Bronchial epithelial cell (primary cell): Measurements from ENCODE around the gene CACNA1C. TPM values are rescaled to one million over a fixed set of nuclear protein-coding genes. Genes with fewer than 3 reads are reported as not detected.

Source experiments
- DNase-seq: peaks from one replicate; pipeline ENCODE4 v3.0.0-alpha.2; 2010; ENCODE audit warnings: low read depth
- FAIRE-seq: peaks from 2 replicates; lab custom pipeline; 2011; peaks lifted over from hg19 to GRCh38; lab: Jason Lieb, UNC
- H3K27me3 ChIP-seq: 2 replicates; pipeline ENCODE4 v1.5.1; 2011; ENCODE audit warnings: low read length; ENCODE audit not compliant: control insufficient read depth, insufficient read depth
- H3K36me3 ChIP-seq: 2 replicates; pipeline ENCODE4 v1.5.1; 2011; ENCODE audit warnings: low read length; ENCODE audit not compliant: control insufficient read depth, insufficient read depth
- H3K4me3 ChIP-seq: 2 replicates; pipeline ENCODE4 v1.5.1; 2011; ENCODE audit warnings: mild to moderate bottlenecking, low read depth, low read length, control low read depth
- CTCF ChIP-seq: IDR thresholded peaks from 2 replicates; pipeline ENCODE4 v1.5.1; 2011; ENCODE audit warnings: mild to moderate bottlenecking, moderate library complexity, low read length, control low read depth, inconsistent platforms; ENCODE audit not compliant: insufficient read depth, severe bottlenecking
- total RNA-seq: library from RNA; depleted of rRNA; stranded (reverse); fragments of >200 nt; gene quantifications from 2 replicates; pipeline ENCODE4 v1.2.1, GENCODE V29; 2014

CACNA1C gene
- total RNA-seq, 1 donor from 2014 or later: not detected

- Histone ChIP-seq H3K4me3 (no peak overlapping the region), H3K36me3 (no peaks in the 10 kb centered on the region), H3K27me3 (no peaks in the 10 kb centered on the region)
- DNase-seq (no peak), FAIRE-seq (no peak)
- no peak for TF ChIP-seq CTCF
Measured at GRCh38 chr12:2544230-2544629, 491.4 kb downstream of the CACNA1C start.

- no peaks in the 10 kb centered on the region for H3K27me3 ChIP-seq
Measured at GRCh38 chr12:2547273-2548044, 494.7 kb downstream of the CACNA1C start.

GRCh38 chr12:2548081-2548480, 495.3 kb downstream of the CACNA1C start:
- FAIRE-seq: no peak
- H3K36me3 ChIP-seq: no peaks in the 10 kb centered on the region
- no peaks in the 10 kb centered on the region for H3K27me3 ChIP-seq
- no peak overlapping the region for H3K4me3 ChIP-seq
- no peak for DNase-seq
- no peak for TF ChIP-seq CTCF

More at GRCh38 chr12:2547273-2548044, 494.7 kb downstream of the CACNA1C start:
- FAIRE-seq (no peak), DNase-seq (no peak)
- Histone ChIP-seq H3K36me3 (no peaks in the 10 kb centered on the region), H3K4me3 (no peak overlapping the region)
- TF ChIP-seq CTCF: no peak

GRCh38 chr12:2550561-2551411, 498.0 kb downstream of the CACNA1C start:
- Histone ChIP-seq H3K4me3 (no peak overlapping the region), H3K27me3 (no peaks in the 10 kb centered on the region), H3K36me3 (no peaks in the 10 kb centered on the region)
- DNase-seq (no peak), FAIRE-seq (no peak)
- no peak for TF ChIP-seq CTCF

GRCh38 chr12:2551412-2551900, 498.7 kb downstream of the CACNA1C start:
- no peak for TF ChIP-seq CTCF
- FAIRE-seq: peak; percentile 23
- DNase-seq: no peak
- no peaks in the 10 kb centered on the region for H3K36me3 ChIP-seq
- H3K27me3 ChIP-seq: no peaks in the 10 kb centered on the region
- H3K4me3 ChIP-seq: no peak overlapping the region
